LNCAP (cell line): ENCODE measurements around the gene TNIK.

Experiments used
- TF ChIP-seq, protein P1 (sequence below): fragments of 450-650 bp; IDR thresholded peaks from 2 replicates; pipeline ENCODE4 v1.5.1; 2017; ENCODE audit warnings: mild to moderate bottlenecking

TNIK gene

DNA sequence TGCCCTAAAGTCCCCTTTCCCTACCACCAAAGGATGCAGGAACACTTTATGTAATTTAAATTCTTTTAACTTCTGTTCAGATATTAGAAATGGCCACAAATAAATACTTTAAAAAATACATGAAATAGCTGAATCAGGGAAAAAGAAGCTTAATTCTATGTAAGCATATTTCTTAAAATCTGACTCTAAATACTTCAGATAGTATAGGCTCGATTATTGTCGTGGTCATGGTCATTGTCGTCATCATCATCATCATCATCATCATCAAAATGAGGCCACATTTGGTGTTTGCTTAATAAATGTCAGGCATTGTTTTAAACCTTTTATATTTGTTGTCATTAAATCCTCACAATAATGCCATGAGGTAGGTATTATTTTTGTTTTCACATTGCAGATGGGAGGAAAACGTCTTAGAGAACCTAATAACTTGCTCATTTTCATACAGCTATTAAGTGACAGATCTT is 448.3 kb downstream of the TNIK start:
- TF ChIP-seq, protein P1, sequence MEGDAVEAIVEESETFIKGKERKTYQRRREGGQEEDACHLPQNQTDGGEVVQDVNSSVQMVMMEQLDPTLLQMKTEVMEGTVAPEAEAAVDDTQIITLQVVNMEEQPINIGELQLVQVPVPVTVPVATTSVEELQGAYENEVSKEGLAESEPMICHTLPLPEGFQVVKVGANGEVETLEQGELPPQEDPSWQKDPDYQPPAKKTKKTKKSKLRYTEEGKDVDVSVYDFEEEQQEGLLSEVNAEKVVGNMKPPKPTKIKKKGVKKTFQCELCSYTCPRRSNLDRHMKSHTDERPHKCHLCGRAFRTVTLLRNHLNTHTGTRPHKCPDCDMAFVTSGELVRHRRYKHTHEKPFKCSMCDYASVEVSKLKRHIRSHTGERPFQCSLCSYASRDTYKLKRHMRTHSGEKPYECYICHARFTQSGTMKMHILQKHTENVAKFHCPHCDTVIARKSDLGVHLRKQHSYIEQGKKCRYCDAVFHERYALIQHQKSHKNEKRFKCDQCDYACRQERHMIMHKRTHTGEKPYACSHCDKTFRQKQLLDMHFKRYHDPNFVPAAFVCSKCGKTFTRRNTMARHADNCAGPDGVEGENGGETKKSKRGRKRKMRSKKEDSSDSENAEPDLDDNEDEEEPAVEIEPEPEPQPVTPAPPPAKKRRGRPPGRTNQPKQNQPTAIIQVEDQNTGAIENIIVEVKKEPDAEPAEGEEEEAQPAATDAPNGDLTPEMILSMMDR = no peak
